ENCODE measurements around the gene PACS1. TPM values are rescaled to one million over a fixed set of nuclear protein-coding genes. Genes with fewer than 3 reads are reported as not detected.
A peak's percentile ranks its signal among the peaks of the same experiment; 100 is the strongest.

The PACS1 gene
- total and polyA plus RNA-seq, 2 donors (not counting 1 experiment from before 2014, with no cell fraction given) = 131 to 303 TPM

DNA sequence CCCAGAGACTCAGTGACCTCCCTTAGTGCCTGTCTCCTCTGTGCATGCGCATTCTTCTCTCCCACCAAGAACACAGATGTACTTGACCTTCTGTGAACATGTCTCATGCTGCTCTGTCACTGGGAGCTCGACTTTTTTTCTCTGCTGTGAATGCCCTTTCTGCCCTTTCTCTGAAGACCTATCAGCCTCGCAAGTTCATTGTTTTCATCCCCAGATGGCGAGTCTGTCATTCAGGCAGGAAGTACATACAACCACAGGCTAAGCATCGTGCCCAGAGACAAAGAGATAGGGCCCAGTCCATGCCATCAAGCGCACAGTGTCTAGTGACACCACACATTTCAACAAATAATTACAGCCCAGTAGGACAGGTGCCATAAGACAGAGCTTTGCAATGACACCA lies 148.0 kb downstream of the PACS1 start:
- H3K36me3 ChIP-seq (replicated peaks in 1 of 2; ENCODE audit: control extremely low read depth in 1 of 2, control insufficient read depth in 1 of 2, extremely low read depth in 1 of 2, insufficient read depth in 2 of 2, low read length in 1 of 2) = peaks cover 11 to 77% of the 10 kb centered on the region in 2 experiments
- Mint-ChIP-seq H3K27ac (no peak overlapping the region), H3K27me3 (no peaks in the 10 kb centered on the region), H3K4me3 (no peak overlapping the region), H3K4me1 (peaks cover 15% of the 10 kb centered on the region), H3K9me3 (ENCODE audit: insufficient read depth) (no peaks in the 10 kb centered on the region)
- no peak overlapping the region for H3K4me2 ChIP-seq (replicated peaks; ENCODE audit: low read depth, low read length, poor library complexity, severe bottlenecking)
- H3K9me3 ChIP-seq (ENCODE audit: control extremely low read depth in 1 of 3, control insufficient read depth in 2 of 3, insufficient read depth in 1 of 3, low read length in 2 of 3) = no peaks in the 10 kb centered on the region
- TF ChIP-seq CTCF (IDR thresholded peaks at IDR 0.05) (no peak), EZH2 (IDR thresholded peaks at IDR 0.05; ENCODE audit: borderline replicate concordance, insufficient read depth, low read depth, low read length, poor library complexity, severe bottlenecking) (no peak)
- no peak overlapping the region for H2AFZ ChIP-seq (ENCODE audit: insufficient read depth, low read depth, low read length, poor library complexity, severe bottlenecking)
- no peaks in the 10 kb centered on the region for H3K79me2 ChIP-seq (ENCODE audit: control insufficient read depth, insufficient read depth, low read length)
- DNase-seq (no peak), ATAC-seq (ENCODE audit: low read depth) (no peak)
- H4K20me1 ChIP-seq (ENCODE audit: control insufficient read depth, insufficient read depth, low read length, poor library complexity, severe bottlenecking) = peaks cover 2% of the 10 kb centered on the region
- no peak overlapping the region for H3K4me3 ChIP-seq (ENCODE audit: control extremely low read depth in 1 of 5, extremely low read depth in 1 of 5, insufficient read depth in 1 of 5, low read depth in 2 of 5, low read length in 4 of 5)
- ChIA-PET POLR2A (interaction anchor here (0.6 to 0.7 kb wide), 2 partner anchors 10 to 35 kb away, joined by 5 to 7 read pairs; no protein-coding TSS in a partner anchor), CTCF (interaction anchor here (1.3 kb wide), 1 partner anchor 64 kb away, joined by 5 read pairs; no protein-coding TSS in a partner anchor)
- WGBS (ENCODE audit: insufficient coverage) = 71% methylated on average over 5 of the region's 6 CpGs
- H3K27ac ChIP-seq (ENCODE audit: low read length in 2 of 2) = peak overlapping the region in 1 of 2 donors; percentile 52
- H3K4me1 ChIP-seq (ENCODE audit: control insufficient read depth in 2 of 2, insufficient read depth in 2 of 2, low read length in 2 of 2) = peaks cover 10 to 14% of the 10 kb centered on the region in 2 donors
- H3K27me3 ChIP-seq (replicated peaks in 1 of 4; ENCODE audit: control extremely low read depth in 1 of 4, control insufficient read depth in 3 of 4, insufficient read depth in 4 of 4, low read length in 3 of 4) = no peaks in the 10 kb centered on the region
- H3K9ac ChIP-seq (ENCODE audit: low read length) = no peak overlapping the region
- intact Hi-C loops (cut with micrococcal nuclease) = no loop called here

GRCh38 chr11:66218846-66219620 lies 149.0 kb downstream of the PACS1 start:
- Histone ChIP-seq H3K4me3 (ENCODE audit: control extremely low read depth in 1 of 5, extremely low read depth in 1 of 5, insufficient read depth in 1 of 5, low read depth in 2 of 5, low read length in 4 of 5) (no peak overlapping the region), H4K20me1 (ENCODE audit: control insufficient read depth, insufficient read depth, low read length, poor library complexity, severe bottlenecking) (peaks cover 7% of the 10 kb centered on the region), H2AFZ (ENCODE audit: insufficient read depth, low read depth, low read length, poor library complexity, severe bottlenecking) (no peak overlapping the region), H3K79me2 (ENCODE audit: control insufficient read depth, insufficient read depth, low read length) (peaks cover 5% of the 10 kb centered on the region), H3K9me3 (ENCODE audit: control extremely low read depth in 1 of 3, control insufficient read depth in 2 of 3, insufficient read depth in 1 of 3, low read length in 2 of 3) (no peaks in the 10 kb centered on the region), H3K4me2 (replicated peaks; ENCODE audit: low read depth, low read length, poor library complexity, severe bottlenecking) (no peak overlapping the region), H3K4me1 (ENCODE audit: control insufficient read depth in 2 of 2, insufficient read depth in 2 of 2, low read length in 2 of 2) (peaks cover 10 to 14% of the 10 kb centered on the region in 2 donors), H3K27me3 (replicated peaks in 1 of 4; ENCODE audit: control extremely low read depth in 1 of 4, control insufficient read depth in 3 of 4, insufficient read depth in 4 of 4, low read length in 3 of 4) (no peaks in the 10 kb centered on the region), H3K27ac (ENCODE audit: low read length in 2 of 2) (no peak overlapping the region), H3K36me3 (replicated peaks in 1 of 2; ENCODE audit: control extremely low read depth in 1 of 2, control insufficient read depth in 1 of 2, extremely low read depth in 1 of 2, insufficient read depth in 2 of 2, low read length in 1 of 2) (peaks cover 11 to 74% of the 10 kb centered on the region in 2 experiments), H3K9ac (ENCODE audit: low read length) (no peak overlapping the region)
- CTCF ChIA-PET = interaction anchor here (1.3 kb wide), 1 partner anchor 19 kb away, joined by 5 read pairs; no protein-coding TSS in a partner anchor
- Mint-ChIP-seq H3K27ac (peak overlapping the region; percentile 77), H3K27me3 (no peaks in the 10 kb centered on the region), H3K9me3 (ENCODE audit: insufficient read depth) (no peaks in the 10 kb centered on the region), H3K4me3 (no peak overlapping the region), H3K4me1 (peaks cover 16% of the 10 kb centered on the region)
- ATAC-seq (ENCODE audit: low read depth) (no peak), DNase-seq (no peak)
- WGBS (ENCODE audit: insufficient coverage) = 98% methylated on average over 18 of the region's 18 CpGs
- intact Hi-C loops (cut with micrococcal nuclease) = no loop called here
- POLR2A ChIA-PET = interaction anchor here (0.7 kb wide), 1 partner anchor 9 kb away, joined by 7 read pairs; no protein-coding TSS in a partner anchor
- TF ChIP-seq EZH2 (IDR thresholded peaks at IDR 0.05; ENCODE audit: borderline replicate concordance, insufficient read depth, low read depth, low read length, poor library complexity, severe bottlenecking) = no peak
- no peak for TF ChIP-seq CTCF (IDR thresholded peaks at IDR 0.05)
